Pancreas (tissue), 10 donors: ENCODE results near the gene KCNIP1. TPM values are rescaled to one million over a fixed set of nuclear protein-coding genes. Genes with fewer than 3 reads are reported as not detected.

Experiments
- ATAC-seq, 4 donors: fragments of 200-7000 bp; cut with Tn5 transposase; one replicate each; pipeline versions ENCODE4 v1.8.0 to v1.9.1; 2020; ENCODE audit warnings: mild to moderate bottlenecking in 4 of 4, moderate library complexity in 4 of 4
- DNase-seq, 6 donors: peaks; one replicate each; pipeline ENCODE4 v3.0.0-alpha.2; 2020
- FAIRE-seq: peaks from 2 replicates; lab custom pipeline; 2012; peaks lifted over from hg19 to GRCh38; lab: Jason Lieb, UNC
- H3K27ac ChIP-seq, 4 donors: fragments of 200-600 bp; sonication (generic); 1 replicate in 3 of 4; 2 replicates in 1 of 4; pipeline versions ENCODE4 v1.5.0 to v1.8.0; 2020
- H3K27me3 ChIP-seq, 4 donors: fragments of 200-600 bp; one replicate each; pipeline ENCODE4 v1.8.0; 2021
- H3K36me3 ChIP-seq, 3 donors: fragments of 200-600 bp; sonication (generic) in 1 of 3; one replicate each; pipeline versions ENCODE4 v1.5.0 to v1.8.0; 2020 to 2021
- H3K4me1 ChIP-seq, 3 donors: fragments of 200-600 bp; one replicate each; pipeline ENCODE4 v1.8.0; 2021
- H3K4me3 ChIP-seq, 4 donors: fragments of 200-600 bp; sonication (generic) in 2 of 4; one replicate each; pipeline versions ENCODE4 v1.5.0 to v1.8.0; 2020 to 2021
- H3K9me3 ChIP-seq, 4 donors: fragments of 200-600 bp; one replicate each; pipeline ENCODE4 v1.8.0; 2021
- WGBS, 2 donors: extraction: QIAGEN DNeasy Blood & Tissue Kit; methylation state at CpG; one replicate each; pipeline ENCODE4 v1.1.7; 2013; 5-methylcytosine and 5-hydroxymethylcytosine counted together
- intact Hi-C, 3 donors: fragments of 100-400 bp; cut with DNase I; formaldehyde crosslinking; loops; one replicate each; pipeline versions ENCODE4 v1.11.1 to v1.14.2; 2022
- polyA plus RNA-seq, 2 donors: library from polyadenylated mRNA; stranded (reverse); fragments of 200-250 nt; gene quantifications; one replicate each; pipeline ENCODE4 v1.2.3, GENCODE V29; 2013
- total RNA-seq, 6 donors: library from RNA; stranded (reverse); fragmentation: NEBNext Ultra II Directional in 4 of 6; extraction: Animal tissue kit (Norgen Biotek cat#: 25700) in 4 of 6; gene quantifications; one replicate each; pipeline versions ENCODE4 v1.2.1 to v1.2.4, GENCODE V29; 2021 to 2023
- TF ChIP-seq, protein P1 (sequence below), 4 donors: fragments of 200-600 bp; sonication (generic) in 3 of 4; IDR thresholded peaks; one replicate each; pipeline versions ENCODE4 v1.5.0 to v1.8.0; 2021; ENCODE audit warnings: antibody characterized with exemption in 4 of 4
- donor health status: healthy with polysubstance abuse.
- donor health status: DM: no; HTN: no; CAD: no; lungs with moderate emphysema.
- donor health status: DM: no; HTN: no; CAD: no.
- donor health status: control.
- donor health status: control.
- donor health status: Bipolar disorder and iron deficiency.
- donor health status: DM: yes; HTN: yes; CAD: no.
- donor health status: DM: no; HTN: no; CAD: no.
- donor health status: DM: no; HTN: no; CAD: no.
- donor health status: DM: yes; HTN: yes; CAD: no.

Gene KCNIP1
- total and polyA plus RNA-seq, 8 donors: 0.31 to 10.3 (median 1.1) TPM

DNA sequence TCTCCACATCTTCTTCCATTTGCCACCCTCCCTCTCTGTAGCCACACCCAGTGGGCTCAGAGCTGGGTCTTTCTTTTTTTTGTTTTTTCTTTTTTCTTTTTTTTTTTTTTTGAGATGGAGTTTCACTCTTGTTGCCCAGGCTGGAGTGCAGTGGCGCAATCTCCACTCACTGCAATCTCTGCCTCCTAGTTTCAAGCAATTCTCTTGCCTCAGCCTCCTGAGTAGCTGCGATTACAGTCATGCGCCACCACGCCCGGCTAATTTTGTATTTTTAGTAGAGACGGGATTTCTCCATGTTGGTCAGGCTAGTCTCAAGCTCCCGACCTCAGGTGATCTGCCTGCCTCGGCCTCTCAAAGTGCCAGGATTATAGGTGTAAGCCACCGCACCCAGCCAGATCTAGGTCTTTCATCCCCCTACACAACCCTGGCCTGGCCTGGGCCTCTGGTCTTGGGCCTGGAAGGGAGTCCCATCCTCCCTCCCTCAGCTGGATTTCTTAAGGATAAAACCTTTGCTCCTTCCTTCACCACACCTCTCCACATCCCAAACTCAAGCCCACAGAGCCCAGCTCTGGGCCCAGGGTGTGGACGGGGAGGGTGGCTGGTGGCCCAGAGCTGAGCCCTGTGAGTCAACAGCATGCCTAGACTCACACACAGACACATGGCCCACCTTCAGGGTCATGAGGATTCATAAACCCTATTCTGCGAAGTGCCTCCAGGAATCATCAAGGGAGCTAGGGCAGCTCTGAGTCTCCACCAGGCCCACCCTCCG lies 18.8 kb upstream of the KCNIP1 start:
- Histone ChIP-seq H3K27ac (no peak overlapping the region), H3K4me3 (no peak overlapping the region), H3K36me3 (no peaks in the 10 kb centered on the region), H3K4me1 (peaks cover 0 to 2% (median 0%) of the 10 kb centered on the region in 3 donors), H3K9me3 (no peaks in the 10 kb centered on the region), H3K27me3 (no peaks in the 10 kb centered on the region)
- TF ChIP-seq, protein P1, sequence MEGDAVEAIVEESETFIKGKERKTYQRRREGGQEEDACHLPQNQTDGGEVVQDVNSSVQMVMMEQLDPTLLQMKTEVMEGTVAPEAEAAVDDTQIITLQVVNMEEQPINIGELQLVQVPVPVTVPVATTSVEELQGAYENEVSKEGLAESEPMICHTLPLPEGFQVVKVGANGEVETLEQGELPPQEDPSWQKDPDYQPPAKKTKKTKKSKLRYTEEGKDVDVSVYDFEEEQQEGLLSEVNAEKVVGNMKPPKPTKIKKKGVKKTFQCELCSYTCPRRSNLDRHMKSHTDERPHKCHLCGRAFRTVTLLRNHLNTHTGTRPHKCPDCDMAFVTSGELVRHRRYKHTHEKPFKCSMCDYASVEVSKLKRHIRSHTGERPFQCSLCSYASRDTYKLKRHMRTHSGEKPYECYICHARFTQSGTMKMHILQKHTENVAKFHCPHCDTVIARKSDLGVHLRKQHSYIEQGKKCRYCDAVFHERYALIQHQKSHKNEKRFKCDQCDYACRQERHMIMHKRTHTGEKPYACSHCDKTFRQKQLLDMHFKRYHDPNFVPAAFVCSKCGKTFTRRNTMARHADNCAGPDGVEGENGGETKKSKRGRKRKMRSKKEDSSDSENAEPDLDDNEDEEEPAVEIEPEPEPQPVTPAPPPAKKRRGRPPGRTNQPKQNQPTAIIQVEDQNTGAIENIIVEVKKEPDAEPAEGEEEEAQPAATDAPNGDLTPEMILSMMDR (IDR thresholded peaks at IDR 0.05): no peak
- no peak for ATAC-seq
- intact Hi-C loops: no loop called here
- 85 to 88% methylated on average over 12 of the region's 12 CpGs for WGBS, 2 donors
- FAIRE-seq: no peak
- DNase-seq: no peak

DNA sequence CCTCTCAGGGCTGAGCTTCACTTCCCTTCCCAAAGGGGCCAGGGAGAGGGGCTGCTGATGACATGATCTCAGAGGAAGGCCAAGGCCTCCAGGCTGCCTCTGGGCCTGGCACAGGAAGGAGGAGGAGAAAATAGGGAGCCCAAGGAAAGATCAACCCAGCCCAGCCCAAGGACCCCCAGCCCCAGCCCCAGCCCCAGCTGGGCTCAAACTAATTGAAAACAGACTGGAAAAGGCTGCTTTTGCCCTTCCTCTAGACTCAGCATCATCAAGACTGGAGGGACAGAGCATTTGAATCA lies 18.3 kb upstream of the KCNIP1 start:
- Histone ChIP-seq H3K9me3 (no peaks in the 10 kb centered on the region), H3K27me3 (no peaks in the 10 kb centered on the region), H3K4me1 (no peaks in the 10 kb centered on the region), H3K27ac (no peak overlapping the region), H3K4me3 (no peak overlapping the region), H3K36me3 (no peaks in the 10 kb centered on the region)
- TF ChIP-seq, protein P1 (IDR thresholded peaks at IDR 0.05): no peak
- DNase-seq (no peak), ATAC-seq (no peak), FAIRE-seq (no peak)
- intact Hi-C loops: no loop called here

DNA sequence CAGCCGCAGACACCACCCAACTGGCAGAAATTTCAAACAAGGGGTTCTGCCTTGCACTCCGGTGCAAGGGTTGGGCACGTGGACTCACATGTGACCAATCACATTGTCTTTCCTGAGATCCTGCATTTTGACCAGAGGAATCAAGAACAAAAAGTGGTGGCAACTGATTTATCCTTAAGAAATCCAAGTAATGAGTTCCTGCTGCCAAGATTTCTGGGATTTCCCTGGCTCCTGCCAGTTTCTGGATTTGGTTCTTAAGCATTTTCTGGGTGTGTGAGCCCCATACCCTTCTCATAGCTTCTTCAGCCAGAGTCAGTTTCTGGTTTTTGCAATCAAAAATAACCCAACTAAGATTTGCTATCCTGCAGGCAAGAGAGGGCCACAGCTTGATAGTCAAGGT lies 17.4 kb upstream of the KCNIP1 start:
- Histone ChIP-seq H3K27me3 (no peaks in the 10 kb centered on the region), H3K36me3 (no peaks in the 10 kb centered on the region), H3K9me3 (no peaks in the 10 kb centered on the region), H3K27ac (no peak overlapping the region), H3K4me1 (no peaks in the 10 kb centered on the region), H3K4me3 (no peak overlapping the region)
- FAIRE-seq (no peak), DNase-seq (no peak), ATAC-seq (no peak)
- TF ChIP-seq, protein P1 (IDR thresholded peaks at IDR 0.05): no peak
- WGBS, 2 donors: 75 to 77% methylated on average over 3 of the region's 3 CpGs
- intact Hi-C loops: no loop called here

DNA sequence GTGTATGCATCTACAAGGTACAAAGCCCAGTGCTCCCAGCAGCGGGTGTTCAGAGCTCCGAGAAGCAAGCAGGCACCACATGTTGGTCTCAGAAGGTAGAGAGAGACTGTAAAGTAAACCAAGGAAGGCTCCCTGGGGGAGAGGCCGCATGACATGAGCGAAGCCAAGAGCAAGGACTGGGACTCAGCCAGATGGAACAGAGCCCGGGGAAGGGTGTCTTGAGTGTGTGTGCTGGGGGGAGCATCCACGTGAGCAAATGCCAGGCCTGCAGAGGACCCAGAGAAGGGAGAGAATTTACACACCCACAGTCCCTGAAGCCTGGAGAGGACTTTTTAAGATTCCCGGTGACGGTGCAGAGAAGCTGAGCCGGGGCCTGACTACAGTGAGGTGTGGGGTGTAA lies 15.2 kb upstream of the KCNIP1 start:
- 62 to 77% methylated on average over 9 of the region's 9 CpGs for WGBS, 2 donors
- intact Hi-C loops: no loop called here
- Histone ChIP-seq H3K27me3 (no peaks in the 10 kb centered on the region), H3K9me3 (no peaks in the 10 kb centered on the region), H3K36me3 (no peaks in the 10 kb centered on the region), H3K4me3 (no peak overlapping the region), H3K4me1 (no peaks in the 10 kb centered on the region), H3K27ac (no peak overlapping the region)
- TF ChIP-seq, protein P1 (IDR thresholded peaks at IDR 0.05): no peak
- FAIRE-seq (no peak), DNase-seq (no peak), ATAC-seq (no peak)

DNA sequence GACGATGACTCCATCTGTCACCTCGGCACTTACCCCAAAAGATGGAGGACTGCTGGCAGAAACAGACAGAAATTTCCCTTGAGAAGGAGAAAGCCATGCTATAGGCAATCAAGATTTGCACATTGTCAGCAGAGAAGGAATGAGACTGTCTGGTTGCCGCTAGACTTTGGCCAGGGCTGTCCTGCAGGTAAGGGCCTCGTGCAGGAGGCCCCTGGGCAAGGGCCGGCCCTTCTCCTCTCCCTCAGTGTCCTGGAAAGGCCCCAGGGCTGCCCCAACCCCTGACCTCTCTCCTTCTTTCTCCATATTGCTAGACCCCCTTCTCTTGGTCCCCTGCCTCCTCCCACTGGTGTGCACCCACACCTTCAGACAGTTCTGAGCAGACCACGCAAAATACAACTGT lies 14.6 kb upstream of the KCNIP1 start:
- H3K9me3 ChIP-seq: no peaks in the 10 kb centered on the region
- intact Hi-C loops: no loop called here
- H3K27ac ChIP-seq: no peak overlapping the region
- H3K27me3 ChIP-seq: no peaks in the 10 kb centered on the region
- H3K4me1 ChIP-seq: no peaks in the 10 kb centered on the region
- H3K4me3 ChIP-seq: no peak overlapping the region
- TF ChIP-seq, protein P1 (IDR thresholded peaks at IDR 0.05): no peak
- no peaks in the 10 kb centered on the region for H3K36me3 ChIP-seq
- ATAC-seq (no peak), FAIRE-seq (no peak), DNase-seq (no peak)
- 89 to 91% methylated on average over 6 of the region's 6 CpGs for WGBS, 2 donors
